Omental fat pad (tissue), 4 donors: ENCODE results near the gene USPL1. TPM values are rescaled to one million over a fixed set of nuclear protein-coding genes. Genes with fewer than 3 reads are reported as not detected.

ENCODE experiments used
- ATAC-seq: fragments of 150-250 bp; one replicate; pipeline ENCODE4 v1.9.1; 2016; ENCODE audit warnings: mild to moderate bottlenecking, moderate library complexity; ENCODE audit not compliant: low FRiP score
- DNase-seq: peaks from one replicate; pipeline ENCODE4 v3.0.0-alpha.2; 2019; ENCODE audit warnings: low spot score
- total RNA-seq, 4 donors: library from RNA; depleted of rRNA; stranded (reverse); fragments of >200 nt; gene quantifications; one replicate each; pipeline ENCODE4 v1.1.0, GENCODE V29; 2016
- TF ChIP-seq, protein P1 (sequence below), 3 donors: fragments of 450-650 bp; IDR thresholded peaks; one replicate each; pipeline ENCODE4 v1.5.1; 2016 to 2017; ENCODE audit warnings: antibody characterized with exemption in 3 of 3, mild to moderate bottlenecking in 3 of 3, moderate library complexity in 2 of 3

The USPL1 gene
- total RNA-seq, 4 donors from 2014 or later: 29.2 to 33.9 (median 32.6) TPM

DNA sequence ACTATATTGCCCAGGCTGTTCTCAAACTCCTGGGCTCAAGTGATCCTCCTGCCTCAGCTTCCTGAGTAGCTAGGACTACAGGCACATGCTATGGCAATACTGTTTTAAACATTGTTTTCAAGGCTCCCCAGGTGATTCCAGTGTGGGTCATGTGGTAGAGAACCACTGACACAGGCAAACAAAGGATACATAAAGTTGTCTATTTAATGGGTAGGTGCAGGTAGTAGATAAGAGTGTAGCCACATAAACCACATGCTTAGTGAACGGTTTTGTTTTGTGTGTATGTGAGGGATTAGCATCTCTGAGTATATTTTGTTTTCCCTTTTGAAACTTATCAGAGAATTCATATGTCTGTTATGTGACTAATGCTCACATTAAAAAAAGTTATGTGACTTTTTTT is 36.7 kb downstream of the USPL1 start:
- TF ChIP-seq, protein P1, sequence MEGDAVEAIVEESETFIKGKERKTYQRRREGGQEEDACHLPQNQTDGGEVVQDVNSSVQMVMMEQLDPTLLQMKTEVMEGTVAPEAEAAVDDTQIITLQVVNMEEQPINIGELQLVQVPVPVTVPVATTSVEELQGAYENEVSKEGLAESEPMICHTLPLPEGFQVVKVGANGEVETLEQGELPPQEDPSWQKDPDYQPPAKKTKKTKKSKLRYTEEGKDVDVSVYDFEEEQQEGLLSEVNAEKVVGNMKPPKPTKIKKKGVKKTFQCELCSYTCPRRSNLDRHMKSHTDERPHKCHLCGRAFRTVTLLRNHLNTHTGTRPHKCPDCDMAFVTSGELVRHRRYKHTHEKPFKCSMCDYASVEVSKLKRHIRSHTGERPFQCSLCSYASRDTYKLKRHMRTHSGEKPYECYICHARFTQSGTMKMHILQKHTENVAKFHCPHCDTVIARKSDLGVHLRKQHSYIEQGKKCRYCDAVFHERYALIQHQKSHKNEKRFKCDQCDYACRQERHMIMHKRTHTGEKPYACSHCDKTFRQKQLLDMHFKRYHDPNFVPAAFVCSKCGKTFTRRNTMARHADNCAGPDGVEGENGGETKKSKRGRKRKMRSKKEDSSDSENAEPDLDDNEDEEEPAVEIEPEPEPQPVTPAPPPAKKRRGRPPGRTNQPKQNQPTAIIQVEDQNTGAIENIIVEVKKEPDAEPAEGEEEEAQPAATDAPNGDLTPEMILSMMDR (IDR thresholded peaks at IDR 0.05): no peak
- no peak for ATAC-seq
- DNase-seq: no peak

GRCh38 chr13:30656178-30656577 is 38.5 kb downstream of the USPL1 start:
- DNase-seq (no peak), ATAC-seq (no peak)
- TF ChIP-seq, protein P1 (IDR thresholded peaks at IDR 0.05): no peak

DNA sequence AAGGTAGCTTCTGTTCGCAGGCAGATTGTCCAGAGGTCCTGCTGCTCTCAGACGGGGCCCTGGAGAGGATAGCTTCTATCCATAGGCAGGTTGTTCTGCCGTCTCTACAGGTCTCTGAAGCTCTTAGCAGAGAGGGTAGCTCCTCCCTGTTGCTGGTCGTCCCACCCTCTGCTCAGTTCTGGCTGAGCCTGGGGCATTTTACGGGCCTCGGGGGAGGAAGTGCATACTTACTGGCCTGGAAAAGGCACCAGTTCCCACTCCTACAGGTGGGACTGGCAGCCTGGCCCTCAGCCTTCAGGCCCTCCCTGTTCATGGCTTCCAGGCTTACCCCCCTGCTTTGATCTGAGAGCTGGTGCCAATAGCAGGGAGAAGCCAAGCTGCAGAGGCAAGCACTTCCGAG is 42.3 kb downstream of the USPL1 start:
- TF ChIP-seq, protein P1 (IDR thresholded peaks at IDR 0.05): no peak
- ATAC-seq: peak; percentile 71
- DNase-seq: no peak

DNA sequence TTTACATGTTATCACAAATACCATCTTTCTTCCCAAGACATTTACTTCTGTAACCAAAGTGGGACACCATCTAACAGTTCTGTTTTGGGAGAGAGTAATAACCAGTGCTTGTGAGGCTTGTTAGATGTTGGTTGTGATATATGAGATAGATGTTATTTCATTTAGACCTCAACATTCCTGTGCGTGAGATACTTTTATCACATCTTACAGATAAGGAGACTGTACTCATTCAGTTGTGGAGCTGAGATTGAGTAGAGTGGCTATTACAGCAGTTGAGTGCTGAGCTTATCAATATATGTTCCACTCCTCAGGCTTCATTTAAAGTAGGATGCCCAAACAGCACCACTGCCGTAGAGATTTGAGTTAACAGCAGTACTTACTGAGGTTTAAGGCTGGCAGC is 43.1 kb downstream of the USPL1 start:
- TF ChIP-seq, protein P1 (IDR thresholded peaks at IDR 0.05): no peak
- no peak for DNase-seq
- no peak for ATAC-seq

DNA sequence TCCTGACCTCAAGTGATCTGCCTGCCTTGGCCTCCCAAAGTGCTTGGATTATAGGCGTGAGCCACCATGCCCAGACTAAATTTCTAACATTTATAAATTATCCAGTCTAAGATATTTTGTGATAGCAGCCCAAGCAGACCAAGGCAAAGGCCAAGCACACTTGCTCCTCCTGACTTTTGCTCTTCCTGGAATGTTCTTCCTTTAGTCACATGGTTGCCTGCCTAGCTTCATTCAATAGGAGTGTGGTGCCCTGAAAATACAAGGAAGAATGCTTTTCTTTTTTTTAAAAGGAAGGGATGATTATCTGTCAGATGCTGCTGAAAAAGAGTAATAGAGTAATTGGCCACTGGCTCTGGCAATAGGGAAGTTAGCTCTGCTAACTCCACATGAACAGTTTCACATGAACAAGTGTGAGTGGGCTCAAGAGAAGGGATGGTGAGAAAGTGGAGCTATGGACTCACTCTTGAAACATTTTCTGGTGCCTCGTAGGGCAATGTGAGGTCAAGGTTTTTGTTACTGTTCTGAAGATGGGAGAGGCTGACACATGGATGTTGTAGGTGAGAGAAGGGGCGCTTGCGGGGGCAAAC is 47.1 kb downstream of the USPL1 start:
- DNase-seq: no peak
- TF ChIP-seq, protein P1 (IDR thresholded peaks at IDR 0.05): no peak

GRCh38 chr13:30665638-30666037 is 47.9 kb downstream of the USPL1 start:
- no peak for DNase-seq
- TF ChIP-seq, protein P1 (IDR thresholded peaks at IDR 0.05): no peak
- no peak for ATAC-seq

More for the DNA sequence above, 47.1 kb downstream of the USPL1 start:
- ATAC-seq: no peak

- TF ChIP-seq, protein P1 (IDR thresholded peaks at IDR 0.05): no peak
- no peak for DNase-seq
- no peak for ATAC-seq
These were observed 48.4 kb downstream of the USPL1 start for GRCh38 chr13:30666113-30666512.
